Raji (cell line): ENCODE measurements around the gene LTBP2.

Source experiments
- POLR2A ChIP-seq: IDR thresholded peaks from 2 replicates; pipeline ENCODE4 v1.6.1; 2011; ENCODE audit warnings: low read depth, low read length, control low read depth; ENCODE audit not compliant: insufficient read depth

The LTBP2 gene

DNA sequence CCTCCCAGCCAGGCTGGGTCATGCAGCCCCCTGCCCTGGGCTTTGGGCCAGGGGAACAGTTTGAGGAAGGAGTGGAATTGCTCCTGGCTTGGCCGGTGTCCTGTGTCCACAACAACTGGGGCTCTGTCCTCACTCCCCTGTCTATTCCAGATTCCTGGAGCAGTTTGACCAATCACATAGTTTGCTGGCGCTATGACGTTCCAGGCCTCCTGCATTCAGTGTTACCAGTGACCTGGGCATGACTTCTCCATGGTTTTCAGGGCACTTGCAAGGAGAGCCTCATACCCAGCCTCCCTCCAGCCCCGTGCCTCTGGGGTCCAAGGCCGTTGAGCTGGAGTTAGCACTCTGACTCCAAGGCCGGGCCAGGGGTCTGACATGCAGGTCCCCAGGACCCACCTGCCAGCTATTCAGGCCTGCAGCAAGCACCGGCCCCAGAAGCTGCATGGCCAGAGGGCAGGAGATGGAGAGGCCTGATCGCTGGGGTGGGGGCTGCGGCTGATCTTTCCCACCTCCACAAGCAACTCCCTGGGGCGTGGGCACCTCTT, 84.2 kb downstream of the LTBP2 start:
- TF ChIP-seq POLR2A: no peak

GRCh38 chr14:74526854-74527585, 85.0 kb downstream of the LTBP2 start:
- no peak for TF ChIP-seq POLR2A

GRCh38 chr14:74525361-74525851, 86.6 kb downstream of the LTBP2 start:
- no peak for TF ChIP-seq POLR2A

DNA sequence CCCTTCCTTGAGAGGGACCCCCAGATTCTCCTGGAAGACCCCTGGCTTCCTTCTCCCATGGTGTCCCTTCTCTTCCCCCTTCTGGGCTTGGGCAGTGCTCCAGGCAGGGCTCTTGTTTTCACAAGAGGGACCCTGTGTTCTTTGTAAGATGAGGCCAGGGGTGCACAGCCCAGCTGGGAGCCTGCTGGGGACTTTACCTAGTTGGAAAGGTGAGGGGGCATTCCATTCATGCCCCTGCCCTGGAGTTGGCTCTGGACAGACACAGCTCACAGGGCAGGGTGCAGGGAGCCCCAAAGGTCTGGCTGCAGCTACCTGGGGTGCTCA, 87.3 kb downstream of the LTBP2 start:
- no peak for TF ChIP-seq POLR2A

DNA sequence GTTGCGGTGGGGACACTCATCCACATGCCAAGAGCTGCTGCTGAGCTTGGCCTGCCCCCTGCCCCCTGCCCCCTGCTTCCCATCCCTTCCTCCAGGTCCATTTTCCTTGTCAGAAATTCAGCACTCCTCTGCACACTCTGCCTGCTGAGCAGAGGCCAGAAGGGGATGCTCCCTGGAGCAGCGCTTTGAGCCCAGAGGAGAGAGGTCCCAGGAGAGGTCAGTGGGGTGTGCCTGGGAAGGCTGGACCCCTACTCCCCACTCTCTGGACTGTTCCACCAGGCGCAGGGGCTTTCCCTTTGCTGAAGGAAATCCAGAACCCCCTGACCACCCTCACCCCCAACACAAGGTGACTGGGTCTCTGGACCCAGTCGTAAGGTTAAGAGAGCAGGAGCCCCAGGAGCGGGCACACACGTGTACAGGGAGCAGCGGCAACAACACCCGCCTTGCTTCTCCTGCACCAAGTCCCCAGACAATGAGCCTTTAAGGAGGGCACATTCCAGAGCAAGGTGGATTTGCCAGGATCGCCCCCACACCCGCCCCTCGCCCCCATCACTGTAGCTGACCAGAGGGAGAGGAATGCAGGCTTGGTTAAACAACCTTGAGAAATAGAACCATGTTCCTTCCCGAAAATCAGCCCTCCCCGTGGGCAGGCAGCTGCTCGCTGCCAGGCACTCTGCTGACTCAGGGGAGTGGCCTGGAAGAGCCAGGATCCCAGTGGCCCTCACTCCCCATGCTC, 87.8 kb downstream of the LTBP2 start:
- TF ChIP-seq POLR2A: no peak

GRCh38 chr14:74522740-74523139, 89.3 kb downstream of the LTBP2 start:
- no peak for TF ChIP-seq POLR2A

DNA sequence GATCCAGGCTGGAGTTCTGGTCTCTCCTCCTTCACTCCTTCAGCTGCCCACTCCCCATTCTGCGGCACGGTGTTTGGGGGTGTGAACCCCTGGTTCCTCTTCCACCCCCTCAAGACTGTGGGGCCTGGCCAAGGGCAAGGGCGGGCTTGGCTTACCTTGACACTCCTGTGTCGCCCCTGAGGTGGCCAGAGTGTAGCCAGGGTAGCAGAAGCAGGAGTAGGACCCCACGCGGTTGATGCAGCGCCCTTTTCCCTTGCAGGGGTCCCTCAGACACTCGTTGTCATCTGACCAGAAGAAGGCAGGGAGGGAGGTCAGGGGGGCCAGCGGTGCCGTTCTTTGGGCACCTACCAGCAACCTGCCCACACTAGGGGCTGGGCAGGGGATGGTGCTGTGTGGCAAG, 90.3 kb downstream of the LTBP2 start:
- no peak for TF ChIP-seq POLR2A

- no peak for TF ChIP-seq POLR2A
Measured at GRCh38 chr14:74519316-74520074, 92.5 kb downstream of the LTBP2 start.

- no peak for TF ChIP-seq POLR2A
Measured at GRCh38 chr14:74518221-74518620, 93.8 kb downstream of the LTBP2 start.

GRCh38 chr14:74517731-74518130, 94.3 kb downstream of the LTBP2 start:
- TF ChIP-seq POLR2A: no peak

GRCh38 chr14:74516451-74517160, 95.4 kb downstream of the LTBP2 start:
- no peak for TF ChIP-seq POLR2A

DNA sequence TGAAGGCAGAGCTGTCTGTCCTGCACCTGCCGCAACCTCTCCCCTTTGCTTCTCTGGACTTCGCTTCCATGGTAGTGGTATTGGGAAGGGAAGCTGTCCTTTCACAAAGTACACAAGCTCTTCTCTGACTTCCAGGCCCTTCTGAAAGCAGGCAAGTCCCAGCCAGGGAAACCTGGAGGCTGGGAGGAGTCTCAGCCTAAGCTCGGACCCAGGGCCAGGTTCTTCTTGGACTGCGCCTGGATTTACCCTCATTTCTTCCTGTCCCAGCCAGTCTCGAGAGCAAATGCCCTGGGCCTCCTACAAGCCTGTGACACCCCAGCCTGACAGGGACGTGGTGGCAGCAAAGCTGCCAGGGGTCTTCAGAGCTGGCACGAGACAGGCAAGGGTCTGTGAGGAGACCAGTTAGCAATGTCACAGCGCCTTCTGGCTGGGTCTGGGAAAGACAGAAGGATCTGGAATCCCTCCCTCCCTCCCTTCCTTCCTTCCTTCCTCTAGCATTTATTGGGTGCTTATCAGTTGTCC, 96.1 kb downstream of the LTBP2 start:
- TF ChIP-seq POLR2A: no peak

DNA sequence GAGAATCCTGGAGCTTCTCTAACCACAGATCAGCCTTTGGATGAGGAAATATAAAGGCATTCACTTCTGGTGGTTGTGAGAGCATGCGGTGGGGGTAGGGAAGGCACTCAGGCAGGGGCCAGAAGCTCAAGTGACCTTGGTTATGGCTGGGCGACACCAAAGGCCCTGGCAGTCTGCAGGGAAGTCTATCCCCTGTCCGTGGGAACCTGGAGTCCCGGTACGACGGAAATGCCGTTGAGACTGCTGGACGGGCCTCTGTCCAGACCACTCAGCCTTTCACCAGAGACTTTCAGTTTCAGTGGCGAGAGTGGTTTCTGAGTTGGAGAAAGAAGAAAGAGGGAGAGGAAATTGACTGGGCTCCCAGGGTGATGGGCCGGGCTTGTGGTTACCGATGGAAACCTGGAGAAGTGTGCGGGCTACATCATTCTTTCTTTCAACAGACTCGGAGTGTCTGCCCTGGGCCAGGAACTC, 97.5 kb downstream of the LTBP2 start:
- no peak for TF ChIP-seq POLR2A
